Uterus (tissue), 2 donors: ENCODE measurements around the gene LRCOL1.

Experiments
- POLR2A ChIP-seq, 2 donors: fragments of 450-650 bp; IDR thresholded peaks; one replicate each; pipeline ENCODE4 v1.6.1; 2016; ENCODE audit warnings: antibody characterized with exemption in 2 of 2, mild to moderate bottlenecking in 1 of 2, moderate library complexity in 1 of 2
- TF ChIP-seq, protein P1 (sequence below), 4 experiments: fragments of 200-600 bp in 2 of 4; fragments of 450-650 bp in 2 of 4; sonication (generic) in 2 of 4; IDR thresholded peaks; one replicate each; pipeline ENCODE4 v1.5.1; 2016 to 2019; ENCODE audit warnings: antibody characterized with exemption in 4 of 4, mild to moderate bottlenecking in 2 of 4, moderate library complexity in 1 of 4

DNA sequence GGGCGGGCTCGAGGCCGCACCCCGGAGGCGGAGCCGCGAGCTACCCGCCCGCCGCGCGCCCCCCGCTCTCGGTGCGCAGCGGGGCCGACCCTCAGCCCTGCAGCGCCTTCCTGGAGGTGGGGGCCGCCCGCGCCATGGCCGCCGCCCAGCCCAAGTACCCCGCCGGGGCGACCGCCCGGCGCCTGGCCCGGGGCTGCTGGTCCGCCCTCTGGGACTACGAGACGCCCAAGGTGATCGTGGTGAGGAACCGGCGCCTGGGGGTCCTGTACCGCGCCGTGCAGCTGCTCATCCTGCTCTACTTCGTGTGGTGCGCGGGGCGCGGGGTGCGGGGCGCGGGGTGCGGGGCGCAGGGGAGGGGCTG lies 8.3 kb upstream of the LRCOL1 start, which contains the start of gene P2RX2:
- TF ChIP-seq POLR2A (IDR thresholded peaks at IDR 0.05) = no peak
- TF ChIP-seq, protein P1, sequence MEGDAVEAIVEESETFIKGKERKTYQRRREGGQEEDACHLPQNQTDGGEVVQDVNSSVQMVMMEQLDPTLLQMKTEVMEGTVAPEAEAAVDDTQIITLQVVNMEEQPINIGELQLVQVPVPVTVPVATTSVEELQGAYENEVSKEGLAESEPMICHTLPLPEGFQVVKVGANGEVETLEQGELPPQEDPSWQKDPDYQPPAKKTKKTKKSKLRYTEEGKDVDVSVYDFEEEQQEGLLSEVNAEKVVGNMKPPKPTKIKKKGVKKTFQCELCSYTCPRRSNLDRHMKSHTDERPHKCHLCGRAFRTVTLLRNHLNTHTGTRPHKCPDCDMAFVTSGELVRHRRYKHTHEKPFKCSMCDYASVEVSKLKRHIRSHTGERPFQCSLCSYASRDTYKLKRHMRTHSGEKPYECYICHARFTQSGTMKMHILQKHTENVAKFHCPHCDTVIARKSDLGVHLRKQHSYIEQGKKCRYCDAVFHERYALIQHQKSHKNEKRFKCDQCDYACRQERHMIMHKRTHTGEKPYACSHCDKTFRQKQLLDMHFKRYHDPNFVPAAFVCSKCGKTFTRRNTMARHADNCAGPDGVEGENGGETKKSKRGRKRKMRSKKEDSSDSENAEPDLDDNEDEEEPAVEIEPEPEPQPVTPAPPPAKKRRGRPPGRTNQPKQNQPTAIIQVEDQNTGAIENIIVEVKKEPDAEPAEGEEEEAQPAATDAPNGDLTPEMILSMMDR (IDR thresholded peaks at IDR 0.05) = no peak
